ENCODE data around the gene VAMP4. TPM values are rescaled to one million over a fixed set of nuclear protein-coding genes. Genes with fewer than 3 reads are reported as not detected.
"Not testable (repeated sequence)": the region's sequence is repeated elsewhere in the genome, so short reads cannot be mapped to it uniquely, and the experiment has no call there.

Gene VAMP4
- total RNA-seq, 1 donor from 2014 or later, result 30.0 TPM

GRCh38 chr1:171753685-171754352, 12.0 kb upstream of the VAMP4 start:
- DNase-seq (ENCODE audit: low spot score) (no peak), ATAC-seq (no peak)
- intact Hi-C loops (cut with DNase I), result no loop called here

GRCh38 chr1:171753182-171753581, 11.3 kb upstream of the VAMP4 start:
- ATAC-seq (no peak), DNase-seq (ENCODE audit: low spot score) (no peak)
- intact Hi-C loops (cut with DNase I), result no loop called here

- DNase-seq (ENCODE audit: low spot score), result no peak
- ATAC-seq, result no peak
- intact Hi-C loops (cut with DNase I), result no loop called here
Measured at GRCh38 chr1:171751221-171751620, 9.4 kb upstream of the VAMP4 start.

- intact Hi-C loops (cut with DNase I), result no loop called here
- ATAC-seq (no peak), DNase-seq (ENCODE audit: low spot score) (no peak)
Measured at GRCh38 chr1:171748651-171749050, 6.8 kb upstream of the VAMP4 start.

- DNase-seq (ENCODE audit: low spot score), result no peak
- intact Hi-C loops (cut with DNase I), result no loop called here
- ATAC-seq, result no peak
Measured at GRCh38 chr1:171744986-171745385, 3.1 kb upstream of the VAMP4 start.

- no peak for DNase-seq (ENCODE audit: low spot score)
- intact Hi-C loops (cut with DNase I), result no loop called here
- ATAC-seq, result peak; percentile 57
Measured at GRCh38 chr1:171743081-171743870, 1.4 kb upstream of the VAMP4 start.

GRCh38 chr1:171742577-171742922, 685 bp upstream of the VAMP4 start:
- intact Hi-C loops (cut with DNase I), result no loop called here
- DNase-seq (ENCODE audit: low spot score) (peak; percentile 71), ATAC-seq (peak; percentile 76)

- intact Hi-C loops (cut with DNase I), result no loop called here
- peak; percentile 53 for ATAC-seq
- peak; percentile 60 for DNase-seq (ENCODE audit: low spot score)
Measured at GRCh38 chr1:171740987-171741871, 636 bp downstream of the VAMP4 start.

- intact Hi-C loops (cut with DNase I), result no loop called here
- DNase-seq (ENCODE audit: low spot score) (no peak), ATAC-seq (no peak)
Measured at GRCh38 chr1:171740356-171740863, 1.5 kb downstream of the VAMP4 start.

- intact Hi-C loops (cut with DNase I), result no loop called here
- DNase-seq (ENCODE audit: low spot score), result no peak
- ATAC-seq, result no peak
Measured at GRCh38 chr1:171739656-171740055, 2.2 kb downstream of the VAMP4 start.

- DNase-seq (ENCODE audit: low spot score), result no peak
- ATAC-seq, result no peak
- intact Hi-C loops (cut with DNase I), result no loop called here
Measured at GRCh38 chr1:171738911-171739310, 3.0 kb downstream of the VAMP4 start.

- intact Hi-C loops (cut with DNase I), result no loop called here
- DNase-seq (ENCODE audit: low spot score), result no peak
- no peak for ATAC-seq
Measured at GRCh38 chr1:171736196-171736595, 5.7 kb downstream of the VAMP4 start.

- intact Hi-C loops (cut with DNase I), result no loop called here
Measured at GRCh38 chr1:171730052-171730451, 11.8 kb downstream of the VAMP4 start.

GRCh38 chr1:171727778-171728177, 14.1 kb downstream of the VAMP4 start:
- ATAC-seq, result no peak
- no peak for DNase-seq (ENCODE audit: low spot score)
- intact Hi-C loops (cut with DNase I), result no loop called here

More at GRCh38 chr1:171730052-171730451, 11.8 kb downstream of the VAMP4 start:
- ATAC-seq (peak; percentile 67), DNase-seq (ENCODE audit: low spot score) (no peak)

- DNase-seq (ENCODE audit: low spot score); ATAC-seq; intact Hi-C loops (cut with DNase I): not testable (repeated sequence)
Measured at GRCh38 chr1:171723180-171723579, 18.7 kb downstream of the VAMP4 start.

- DNase-seq (ENCODE audit: low spot score), result no peak
- no peak for ATAC-seq
- intact Hi-C loops (cut with DNase I), result loop anchor here (10.0 kb wide), 1 partner anchor 74 kb away; no protein-coding TSS in a partner anchor
Measured at GRCh38 chr1:171718848-171719247, 23.0 kb downstream of the VAMP4 start.

GRCh38 chr1:171718216-171718615, 23.6 kb downstream of the VAMP4 start:
- DNase-seq (ENCODE audit: low spot score) (no peak), ATAC-seq (no peak)
- intact Hi-C loops (cut with DNase I), result loop anchor here (10.0 kb wide), 1 partner anchor 73 kb away; no protein-coding TSS in a partner anchor

- intact Hi-C loops (cut with DNase I), result loop anchor here (10.0 kb wide), 1 partner anchor 72 kb away; no protein-coding TSS in a partner anchor
- ATAC-seq (no peak), DNase-seq (ENCODE audit: low spot score) (no peak)
Measured at GRCh38 chr1:171717062-171717718, 24.7 kb downstream of the VAMP4 start.

GRCh38 chr1:171716616-171717015, 25.2 kb downstream of the VAMP4 start:
- intact Hi-C loops (cut with DNase I), result loop anchor here (10.0 kb wide), 1 partner anchor 72 kb away; no protein-coding TSS in a partner anchor
- ATAC-seq (no peak), DNase-seq (ENCODE audit: low spot score) (no peak)

Data from sciatic nerve (tissue), 2 donors.